Left ventricle myocardium inferior (tissue), 1 donor: ENCODE results near the gene MAZ. TPM values are rescaled to one million over a fixed set of nuclear protein-coding genes. Genes with fewer than 3 reads are reported as not detected.
A peak's percentile ranks its signal among the peaks of the same experiment; 100 is the strongest.

Experiments
- DNase-seq: peaks from one replicate; pipeline ENCODE4 v3.0.0-alpha.2; 2020
- H3K27ac ChIP-seq: fragments of 200-600 bp; replicated peaks from 2 replicates; pipeline ENCODE4 v1.8.0; 2021
- H3K27me3 ChIP-seq: fragments of 200-600 bp; 2 replicates; pipeline ENCODE4 v1.8.0; 2021; ENCODE audit warnings: low read depth
- H3K36me3 ChIP-seq: fragments of 200-600 bp; 2 replicates; pipeline ENCODE4 v1.8.0; 2021
- H3K4me1 ChIP-seq: fragments of 200-600 bp; 2 replicates; pipeline ENCODE4 v1.8.0; 2021
- H3K4me3 ChIP-seq: fragments of 200-600 bp; 2 replicates; pipeline ENCODE4 v1.8.0; 2021; ENCODE audit warnings: mild to moderate bottlenecking, moderate library complexity
- H3K9me3 ChIP-seq: fragments of 200-600 bp; replicated peaks from 2 replicates; pipeline ENCODE4 v1.8.0; 2021
- CTCF ChIP-seq: fragments of 200-600 bp; IDR thresholded peaks from 2 replicates; pipeline ENCODE4 v1.8.0; 2021; ENCODE audit warnings: antibody characterized with exemption, mild to moderate bottlenecking, borderline replicate concordance
- intact Hi-C: fragments of 100-400 bp; cut with micrococcal nuclease; formaldehyde crosslinking; loops from one replicate; pipeline ENCODE4 v1.11.0; 2022
- total RNA-seq: library from RNA; stranded (reverse); fragmentation: NEBNext Ultra II Directional; extraction: Animal tissue kit (Norgen Biotek cat#: 25700); gene quantifications from one replicate; pipeline ENCODE4 v1.2.1, GENCODE V29; 2021
- donor health status: DM: no; HTN: yes; CAD: no; lungs with severe emphysema.

The MAZ gene
- total RNA-seq, 1 donor from 2014 or later, result 77.6 TPM

- peaks cover 93% of the 10 kb centered on the region for H3K4me1 ChIP-seq
These were observed 5.8 kb downstream of the MAZ start, which contains the start of gene PRRT2 for GRCh38 chr16:29811896-29812665. PRRT2 (plus strand) TSS chr16:29812193; CDS start chr16:29813055, 862 bp downstream.

GRCh38 chr16:29812754-29813643 is 6.7 kb downstream of the MAZ start:
- no peaks in the 10 kb centered on the region for H3K27me3 ChIP-seq
- no peak for DNase-seq
- TF ChIP-seq CTCF, result no peak
- peaks cover 93% of the 10 kb centered on the region for H3K4me1 ChIP-seq
- peak overlapping the region; percentile 97 for H3K27ac ChIP-seq
- no peaks in the 10 kb centered on the region for H3K9me3 ChIP-seq
- H3K4me3 ChIP-seq, result peak overlapping the region; percentile 75
- peaks cover 28% of the 10 kb centered on the region for H3K36me3 ChIP-seq
- intact Hi-C loops, result no loop called here

More at GRCh38 chr16:29811896-29812665, 5.8 kb downstream of the MAZ start, which contains the start of gene PRRT2:
- peak within 1 kb of the TSS; percentile 75 for H3K4me3 ChIP-seq
- no peaks in the 10 kb centered on the region for H3K27me3 ChIP-seq
- no peak for TF ChIP-seq CTCF
- no peaks in the 10 kb centered on the region for H3K9me3 ChIP-seq
- H3K36me3 ChIP-seq, result peaks cover 24% of the 10 kb centered on the region
- peak; percentile 72 for DNase-seq
- intact Hi-C loops, result no loop called here
- peak within 1 kb of the TSS; percentile 97 for H3K27ac ChIP-seq

- Histone ChIP-seq H3K36me3 (peaks cover 30% of the 10 kb centered on the region), H3K27me3 (no peaks in the 10 kb centered on the region), H3K27ac (peak overlapping the region; percentile 97), H3K4me1 (peaks cover 87% of the 10 kb centered on the region), H3K4me3 (no peak overlapping the region), H3K9me3 (no peaks in the 10 kb centered on the region)
- TF ChIP-seq CTCF, result no peak
- no peak for DNase-seq
- intact Hi-C loops, result no loop called here
These were observed 7.6 kb downstream of the MAZ start for GRCh38 chr16:29813644-29814562.

GRCh38 chr16:29814592-29814991 is 8.3 kb downstream of the MAZ start:
- Histone ChIP-seq H3K36me3 (peaks cover 30% of the 10 kb centered on the region), H3K4me3 (peak overlapping the region; percentile 84), H3K27ac (peak overlapping the region; percentile 97), H3K9me3 (no peaks in the 10 kb centered on the region), H3K27me3 (no peaks in the 10 kb centered on the region), H3K4me1 (peaks cover 86% of the 10 kb centered on the region)
- no peak for TF ChIP-seq CTCF
- intact Hi-C loops, result no loop called here
- DNase-seq, result no peak
